Colonic mucosa (tissue), 4 donors: ENCODE measurements around the gene ARHGAP26. TPM values are rescaled to one million over a fixed set of nuclear protein-coding genes. Genes with fewer than 3 reads are reported as not detected.
A peak's percentile ranks its signal among the peaks of the same experiment; 100 is the strongest.
"Not testable (repeated sequence)": the region's sequence is repeated elsewhere in the genome, so short reads cannot be mapped to it uniquely, and the experiment has no call there.

Experiments
- DNase-seq: peaks from one replicate; pipeline ENCODE4 v3.0.0-alpha.2; 2020
- H3K27ac ChIP-seq: fragments of 200-600 bp; one replicate; pipeline ENCODE4 v1.8.0; 2021
- H3K27me3 ChIP-seq: fragments of 200-600 bp; one replicate; pipeline ENCODE4 v1.8.0; 2021
- H3K36me3 ChIP-seq: fragments of 200-600 bp; one replicate; pipeline ENCODE4 v1.8.0; 2021
- H3K4me1 ChIP-seq: fragments of 200-600 bp; one replicate; pipeline ENCODE4 v1.8.0; 2021; ENCODE audit warnings: mild to moderate bottlenecking
- H3K4me3 ChIP-seq: fragments of 200-600 bp; one replicate; pipeline ENCODE4 v1.8.0; 2021
- H3K9ac ChIP-seq, 2 donors: one replicate each; pipeline ENCODE4 v1.7.0; 2013; ENCODE audit warnings: control low read depth in 2 of 2, low read depth in 2 of 2, low read length in 2 of 2
- H3K9me3 ChIP-seq: fragments of 200-600 bp; one replicate; pipeline ENCODE4 v1.8.0; 2021
- CTCF ChIP-seq: fragments of 200-600 bp; IDR thresholded peaks from one replicate; pipeline ENCODE4 v1.8.0; 2022; ENCODE audit warnings: antibody characterized with exemption, mild to moderate bottlenecking
- intact Hi-C: fragments of 100-400 bp; cut with DNase I; formaldehyde crosslinking; loops from one replicate; pipeline ENCODE4 v1.14.1; 2022
- total RNA-seq, 2 donors: library from RNA; stranded (reverse); fragmentation: NEBNext Ultra II Directional in 1 of 2; extraction: Animal tissue kit (Norgen Biotek cat#: 25700) in 1 of 2; gene quantifications; one replicate each; pipeline ENCODE4 v1.2.1, GENCODE V29; 2021
- donor health status: healthy.
- donor health status: DM: no; HTN: no; CAD: no.
- donor health status: DM: no; HTN: no; CAD: no.

ARHGAP26 gene
- total RNA-seq, 2 donors from 2014 or later = 59.1 to 74.0 TPM

GRCh38 chr5:142994218-142994617, 224.0 kb downstream of the ARHGAP26 start:
- Histone ChIP-seq H3K27me3 (no peaks in the 10 kb centered on the region), H3K27ac (no peak overlapping the region), H3K36me3 (no peaks in the 10 kb centered on the region), H3K9ac (no peak overlapping the region), H3K9me3 (no peaks in the 10 kb centered on the region), H3K4me3 (no peak overlapping the region), H3K4me1 (no peaks in the 10 kb centered on the region)
- intact Hi-C loops = no loop called here
- TF ChIP-seq CTCF = no peak
- no peak for DNase-seq

GRCh38 chr5:142995621-142996020, 225.4 kb downstream of the ARHGAP26 start:
- intact Hi-C loops, H3K27me3 ChIP-seq, H3K9me3 ChIP-seq, DNase-seq, H3K36me3 ChIP-seq, H3K27ac ChIP-seq, H3K9ac ChIP-seq, H3K4me3 ChIP-seq, H3K4me1 ChIP-seq: not testable (repeated sequence)

- Histone ChIP-seq H3K27ac (no peak overlapping the region), H3K9me3 (no peaks in the 10 kb centered on the region), H3K4me3 (no peak overlapping the region), H3K27me3 (no peaks in the 10 kb centered on the region), H3K4me1 (no peaks in the 10 kb centered on the region), H3K36me3 (no peaks in the 10 kb centered on the region), H3K9ac (no peak overlapping the region)
- TF ChIP-seq CTCF = no peak
- DNase-seq = no peak
- intact Hi-C loops = no loop called here
Measured at GRCh38 chr5:142997591-142997990, 227.4 kb downstream of the ARHGAP26 start.

GRCh38 chr5:142998316-142999020, 228.3 kb downstream of the ARHGAP26 start:
- TF ChIP-seq CTCF = no peak
- Histone ChIP-seq H3K4me1 (no peaks in the 10 kb centered on the region), H3K27ac (no peak overlapping the region), H3K4me3 (no peak overlapping the region), H3K36me3 (no peaks in the 10 kb centered on the region), H3K9me3 (no peaks in the 10 kb centered on the region), H3K27me3 (no peaks in the 10 kb centered on the region), H3K9ac (no peak overlapping the region)
- intact Hi-C loops = no loop called here
- no peak for DNase-seq

GRCh38 chr5:143000551-143000950, 230.4 kb downstream of the ARHGAP26 start:
- H3K4me3 ChIP-seq, H3K27me3 ChIP-seq, DNase-seq, H3K27ac ChIP-seq, H3K36me3 ChIP-seq, H3K9ac ChIP-seq, H3K9me3 ChIP-seq, intact Hi-C loops, H3K4me1 ChIP-seq: not testable (repeated sequence)

- Histone ChIP-seq H3K4me1 (no peaks in the 10 kb centered on the region), H3K36me3 (no peaks in the 10 kb centered on the region), H3K27ac (peak overlapping the region; percentile 54), H3K9me3 (no peaks in the 10 kb centered on the region), H3K9ac (no peak overlapping the region), H3K27me3 (no peaks in the 10 kb centered on the region), H3K4me3 (no peak overlapping the region)
- no peak for TF ChIP-seq CTCF
- DNase-seq = no peak
- intact Hi-C loops = no loop called here
Measured at GRCh38 chr5:143001764-143002351, 231.7 kb downstream of the ARHGAP26 start.
